Brain microvascular endothelial cell (primary cell): ENCODE measurements around the gene MRPL16.
A peak's percentile ranks its signal among the peaks of the same experiment; 100 is the strongest.
"Not testable (repeated sequence)": the region's sequence is repeated elsewhere in the genome, so short reads cannot be mapped to it uniquely, and the experiment has no call there.

Experiments
- DNase-seq: peaks from one replicate; pipeline ENCODE4 v3.0.0-alpha.2; 2020
- H3K27ac ChIP-seq: fragments of 250-450 bp; sonication (Bioruptor Pico); 2 replicates; pipeline ENCODE4 v1.5.1; 2020; ENCODE audit warnings: mild to moderate bottlenecking, moderate library complexity
- H3K27me3 ChIP-seq: fragments of 250-450 bp; sonication (Bioruptor Pico); replicated peaks from 2 replicates; pipeline ENCODE4 v1.5.1; 2020; ENCODE audit warnings: mild to moderate bottlenecking
- H3K36me3 ChIP-seq: fragments of 250-450 bp; sonication (Bioruptor Pico); replicated peaks from 2 replicates; pipeline ENCODE4 v1.5.1; 2020; ENCODE audit warnings: mild to moderate bottlenecking
- H3K4me3 ChIP-seq: 2 replicates; pipeline ENCODE4 v1.5.1; 2011; ENCODE audit warnings: low read depth, mild to moderate bottlenecking, control low read depth, low read length, moderate library complexity
- CTCF ChIP-seq: IDR thresholded peaks from 2 replicates; pipeline ENCODE4 v1.5.1; 2011; ENCODE audit warnings: low read depth, mild to moderate bottlenecking, moderate library complexity, low read length, control low read depth, inconsistent platforms; ENCODE audit errors: missing control alignments
- in situ Hi-C: cut with HindIII; loops from 2 replicates; pipeline ENCODE4 v1.10.0; 2017; ENCODE audit warnings: low sequenced_read_pairs, low pct_ligation_motif_present

The MRPL16 gene

GRCh38 chr11:59841514-59841913, 30.9 kb upstream of the MRPL16 start:
- in situ Hi-C loops: no loop called here
- no peak for TF ChIP-seq CTCF

GRCh38 chr11:59839615-59840014, 29.0 kb upstream of the MRPL16 start:
- no peaks in the 10 kb centered on the region for H3K36me3 ChIP-seq
- H3K27me3 ChIP-seq: no peaks in the 10 kb centered on the region
- in situ Hi-C loops: no loop called here
- H3K27ac ChIP-seq: no peak overlapping the region
- DNase-seq: no peak
- H3K4me3 ChIP-seq: no peak overlapping the region
- TF ChIP-seq CTCF: no peak

More at GRCh38 chr11:59841514-59841913, 30.9 kb upstream of the MRPL16 start:
- DNase-seq: no peak
- no peaks in the 10 kb centered on the region for H3K27me3 ChIP-seq
- no peak overlapping the region for H3K4me3 ChIP-seq
- no peak overlapping the region for H3K27ac ChIP-seq
- no peaks in the 10 kb centered on the region for H3K36me3 ChIP-seq

GRCh38 chr11:59833602-59834001, 23.0 kb upstream of the MRPL16 start:
- no peak for TF ChIP-seq CTCF
- no peak for DNase-seq
- in situ Hi-C loops: no loop called here
- no peak overlapping the region for H3K4me3 ChIP-seq
- no peaks in the 10 kb centered on the region for H3K27me3 ChIP-seq
- H3K36me3 ChIP-seq: no peaks in the 10 kb centered on the region
- H3K27ac ChIP-seq: no peak overlapping the region

GRCh38 chr11:59829358-59829757, 18.8 kb upstream of the MRPL16 start:
- Histone ChIP-seq H3K4me3 (no peak overlapping the region), H3K36me3 (no peaks in the 10 kb centered on the region), H3K27ac (no peak overlapping the region), H3K27me3 (no peaks in the 10 kb centered on the region)
- DNase-seq: no peak
- in situ Hi-C loops: no loop called here
- TF ChIP-seq CTCF: no peak

- TF ChIP-seq CTCF: peak; percentile 72
- H3K27me3 ChIP-seq: no peaks in the 10 kb centered on the region
- no peaks in the 10 kb centered on the region for H3K36me3 ChIP-seq
- no peak overlapping the region for H3K4me3 ChIP-seq
- in situ Hi-C loops: no loop called here
- no peak overlapping the region for H3K27ac ChIP-seq
- peak; percentile 69 for DNase-seq
Measured at GRCh38 chr11:59822989-59823566, 12.5 kb upstream of the MRPL16 start.

- in situ Hi-C loops: no loop called here
- DNase-seq: no peak
- no peak for TF ChIP-seq CTCF
Measured at GRCh38 chr11:59818572-59818971, 8.0 kb upstream of the MRPL16 start.

GRCh38 chr11:59816434-59816833, 5.9 kb upstream of the MRPL16 start:
- DNase-seq, H3K4me3 ChIP-seq, H3K27ac ChIP-seq, in situ Hi-C loops, H3K27me3 ChIP-seq, H3K36me3 ChIP-seq: not testable (repeated sequence)

More at GRCh38 chr11:59818572-59818971, 8.0 kb upstream of the MRPL16 start:
- H3K27ac ChIP-seq: no peak overlapping the region
- H3K27me3 ChIP-seq: no peaks in the 10 kb centered on the region
- H3K4me3 ChIP-seq: no peak overlapping the region
- no peaks in the 10 kb centered on the region for H3K36me3 ChIP-seq
